Mucosa of rectum (tissue), 2 donors: Measurements from ENCODE around the gene S100P.
A peak's percentile ranks its signal among the peaks of the same experiment; 100 is the strongest.
"Not testable (repeated sequence)": the region's sequence is repeated elsewhere in the genome, so short reads cannot be mapped to it uniquely, and the experiment has no call there.

Experiments used
- H3K27ac ChIP-seq, 2 donors: one replicate each; pipeline ENCODE4 v1.7.0; 2013; ENCODE audit warnings: inconsistent platforms in 2 of 2, low read depth in 2 of 2, low read length in 2 of 2
- H3K27me3 ChIP-seq, 2 donors: one replicate each; pipeline ENCODE4 v1.7.0; 2013; ENCODE audit warnings: low read length in 2 of 2; ENCODE audit not compliant: control insufficient read depth in 2 of 2, insufficient read depth in 2 of 2
- H3K36me3 ChIP-seq, 2 donors: one replicate each; pipeline ENCODE4 v1.7.0; 2013; ENCODE audit warnings: low read length in 2 of 2; ENCODE audit not compliant: control insufficient read depth in 2 of 2, insufficient read depth in 2 of 2
- H3K4me1 ChIP-seq, 2 donors: one replicate each; pipeline ENCODE4 v1.7.0; 2013; ENCODE audit warnings: low read length in 2 of 2, mild to moderate bottlenecking in 1 of 2; ENCODE audit not compliant: control insufficient read depth in 2 of 2, insufficient read depth in 2 of 2
- H3K4me3 ChIP-seq, 2 donors: one replicate each; pipeline ENCODE4 v1.7.0; 2013; ENCODE audit warnings: low read length in 2 of 2
- H3K9ac ChIP-seq, 2 donors: one replicate each; pipeline ENCODE4 v1.7.0; 2013; ENCODE audit warnings: low read length in 2 of 2, low read depth in 1 of 2, mild to moderate bottlenecking in 1 of 2
- H3K9me3 ChIP-seq, 2 donors: one replicate each; pipeline ENCODE4 v1.7.0; 2013; ENCODE audit warnings: low read length in 2 of 2; ENCODE audit not compliant: control insufficient read depth in 2 of 2
- donor health status: healthy.
- donor health status: Normal muscosa, but diverticular disease.

Gene S100P

GRCh38 chr4:6672541-6673190 lies 21.0 kb upstream of the S100P start:
- H3K27ac ChIP-seq, H3K4me3 ChIP-seq, H3K27me3 ChIP-seq, H3K36me3 ChIP-seq, H3K9ac ChIP-seq, H3K9me3 ChIP-seq: not testable (repeated sequence)
- H3K4me1 ChIP-seq, result peaks cover 20 to 24% of the 10 kb centered on the region in 2 donors

- Histone ChIP-seq H3K4me3 (peak overlapping the region; percentile 72 to 77), H3K27ac (peak overlapping the region; percentile 73 to 82), H3K9ac (peak overlapping the region; percentile 42 to 75), H3K4me1 (peaks cover 20 to 24% of the 10 kb centered on the region in 2 donors)
- not testable (repeated sequence) for H3K27me3 ChIP-seq, H3K9me3 ChIP-seq, H3K36me3 ChIP-seq
These were observed 20.5 kb upstream of the S100P start for GRCh38 chr4:6673191-6673659.

- H3K9ac ChIP-seq, result peak overlapping the region; percentile 42 to 75
- peak overlapping the region; percentile 73 to 82 for H3K27ac ChIP-seq
- H3K36me3 ChIP-seq, result peaks cover 3 to 5% of the 10 kb centered on the region in 2 donors
- peak overlapping the region; percentile 72 to 77 for H3K4me3 ChIP-seq
- peaks cover 20 to 24% of the 10 kb centered on the region in 2 donors for H3K4me1 ChIP-seq
- no peaks in the 10 kb centered on the region for H3K27me3 ChIP-seq
- no peaks in the 10 kb centered on the region for H3K9me3 ChIP-seq
These were observed 19.8 kb upstream of the S100P start for GRCh38 chr4:6673660-6674499.

- H3K9ac ChIP-seq, result peak overlapping the region; percentile 42 to 75
- no peaks in the 10 kb centered on the region for H3K27me3 ChIP-seq
- peak overlapping the region; percentile 73 to 82 for H3K27ac ChIP-seq
- peak overlapping the region; percentile 72 to 77 for H3K4me3 ChIP-seq
- H3K36me3 ChIP-seq, result peaks cover 3 to 5% of the 10 kb centered on the region in 2 donors
- H3K9me3 ChIP-seq, result no peaks in the 10 kb centered on the region
- H3K4me1 ChIP-seq, result peaks cover 20 to 24% of the 10 kb centered on the region in 2 donors
These were observed 19.1 kb upstream of the S100P start for GRCh38 chr4:6674500-6675149.

- no peak overlapping the region for H3K27ac ChIP-seq
- H3K9me3 ChIP-seq, result no peaks in the 10 kb centered on the region
- H3K9ac ChIP-seq, result no peak overlapping the region
- H3K4me3 ChIP-seq, result peak overlapping the region in 1 of 2 donors; percentile 15
- peaks cover 3 to 5% of the 10 kb centered on the region in 2 donors for H3K36me3 ChIP-seq
- peaks cover 20 to 24% of the 10 kb centered on the region in 2 donors for H3K4me1 ChIP-seq
- H3K27me3 ChIP-seq, result no peaks in the 10 kb centered on the region
These were observed 16.7 kb upstream of the S100P start for GRCh38 chr4:6676722-6677558.

GRCh38 chr4:6680372-6681034 lies 13.2 kb upstream of the S100P start:
- H3K27me3 ChIP-seq, result no peaks in the 10 kb centered on the region
- H3K36me3 ChIP-seq, result peaks cover 3 to 5% of the 10 kb centered on the region in 2 donors
- H3K9me3 ChIP-seq, result no peaks in the 10 kb centered on the region
- H3K27ac ChIP-seq, result no peak overlapping the region
- peaks cover 11 to 16% of the 10 kb centered on the region in 2 donors for H3K4me1 ChIP-seq
- no peak overlapping the region for H3K9ac ChIP-seq
- H3K4me3 ChIP-seq, result no peak overlapping the region

- no peak overlapping the region for H3K27ac ChIP-seq
- H3K27me3 ChIP-seq, result no peaks in the 10 kb centered on the region
- no peaks in the 10 kb centered on the region for H3K9me3 ChIP-seq
- H3K9ac ChIP-seq, result no peak overlapping the region
- H3K36me3 ChIP-seq, result peaks cover 3% of the 10 kb centered on the region in 2 donors
- no peak overlapping the region for H3K4me3 ChIP-seq
- peaks cover 7 to 9% of the 10 kb centered on the region in 2 donors for H3K4me1 ChIP-seq
These were observed 12.5 kb upstream of the S100P start for GRCh38 chr4:6681191-6681590.

GRCh38 chr4:6682862-6683590 lies 10.7 kb upstream of the S100P start:
- H3K4me3 ChIP-seq, result no peak overlapping the region
- no peaks in the 10 kb centered on the region for H3K36me3 ChIP-seq
- no peak overlapping the region for H3K27ac ChIP-seq
- H3K9me3 ChIP-seq, result no peaks in the 10 kb centered on the region
- H3K4me1 ChIP-seq, result peaks cover 0 to under 1% of the 10 kb centered on the region in 2 donors
- no peaks in the 10 kb centered on the region for H3K27me3 ChIP-seq
- no peak overlapping the region for H3K9ac ChIP-seq

GRCh38 chr4:6684656-6685055 lies 9.0 kb upstream of the S100P start:
- Histone ChIP-seq H3K4me3 (no peak overlapping the region), H3K9me3 (no peaks in the 10 kb centered on the region), H3K27ac (no peak overlapping the region), H3K4me1 (peaks cover 5 to 16% of the 10 kb centered on the region in 2 donors), H3K36me3 (no peaks in the 10 kb centered on the region), H3K9ac (no peak overlapping the region), H3K27me3 (no peaks in the 10 kb centered on the region)
